Measurements from ENCODE around the gene CRYM.

CRYM gene

DNA sequence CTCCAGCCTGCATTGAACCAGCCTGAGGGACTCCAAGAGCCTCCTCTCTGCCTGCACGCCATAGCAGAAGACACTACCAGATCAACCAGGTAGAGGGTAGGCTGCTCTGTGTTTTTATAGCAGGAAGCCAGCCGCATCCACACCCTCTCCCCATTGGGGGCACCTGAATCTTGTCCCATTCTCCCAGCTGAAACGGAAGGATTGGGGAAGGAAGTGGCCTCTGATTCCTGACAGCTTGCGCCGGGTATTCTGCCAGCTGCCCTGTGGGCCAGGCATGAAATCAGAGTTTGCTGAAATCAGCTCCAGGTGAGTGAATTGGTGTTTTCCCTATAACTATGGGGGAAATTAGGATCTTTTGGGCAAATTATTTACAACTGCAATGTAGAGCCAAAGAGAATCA, 66.6 kb downstream of the CRYM start, which contains the start of gene ZP2:
ZP2 (minus strand) TSS at position 89 of the 400 bp plus-strand sequence; CDS start at position 62, 27 bp downstream.
- no peak within 1 kb of the TSS for H3K4me3 Mint-ChIP-seq
- no peak within 1 kb of the TSS for H3K27ac Mint-ChIP-seq
- no peaks in the 10 kb centered on the region for H3K36me3 Mint-ChIP-seq
- H3K9me3 Mint-ChIP-seq: no peaks in the 10 kb centered on the region
- H3K4me1 Mint-ChIP-seq: no peaks in the 10 kb centered on the region
- no peak for ATAC-seq
- H3K27me3 Mint-ChIP-seq: peaks cover 30% of the 10 kb centered on the region
